ENCODE results near the gene PRG3. TPM values are rescaled to one million over a fixed set of nuclear protein-coding genes. Genes with fewer than 3 reads are reported as not detected.

Gene PRG3
- total and polyA plus RNA-seq, 8 donors = 0.43 to 1.0 (median 0.76) TPM; not detected in 2

DNA sequence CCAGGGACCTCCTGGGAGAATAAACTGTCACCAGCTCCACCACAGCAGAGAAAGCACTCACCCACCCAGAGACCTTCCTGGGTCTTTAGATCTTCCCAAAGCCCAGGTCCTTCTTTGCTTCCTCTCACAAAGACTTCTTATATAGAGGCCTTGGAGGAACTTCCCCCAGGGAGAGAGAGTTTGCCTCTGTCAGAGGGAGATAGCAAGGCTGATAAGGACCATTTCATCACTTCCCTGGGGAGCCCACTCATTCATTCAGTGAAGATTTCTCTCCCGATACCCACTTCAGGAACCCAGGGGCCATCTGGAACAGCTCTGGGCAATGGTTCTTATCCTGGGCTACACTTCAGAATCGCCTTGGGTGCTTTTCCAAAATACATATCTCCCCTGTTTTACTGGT is 9.6 kb upstream of the PRG3 start, which contains the start of gene PRG2:
TSS of gene PRG2 (minus strand) at position 116 of the 400 bp plus-strand sequence. CDS start 706 bp downstream, outside the sequence.
- TF ChIP-seq, protein P1, sequence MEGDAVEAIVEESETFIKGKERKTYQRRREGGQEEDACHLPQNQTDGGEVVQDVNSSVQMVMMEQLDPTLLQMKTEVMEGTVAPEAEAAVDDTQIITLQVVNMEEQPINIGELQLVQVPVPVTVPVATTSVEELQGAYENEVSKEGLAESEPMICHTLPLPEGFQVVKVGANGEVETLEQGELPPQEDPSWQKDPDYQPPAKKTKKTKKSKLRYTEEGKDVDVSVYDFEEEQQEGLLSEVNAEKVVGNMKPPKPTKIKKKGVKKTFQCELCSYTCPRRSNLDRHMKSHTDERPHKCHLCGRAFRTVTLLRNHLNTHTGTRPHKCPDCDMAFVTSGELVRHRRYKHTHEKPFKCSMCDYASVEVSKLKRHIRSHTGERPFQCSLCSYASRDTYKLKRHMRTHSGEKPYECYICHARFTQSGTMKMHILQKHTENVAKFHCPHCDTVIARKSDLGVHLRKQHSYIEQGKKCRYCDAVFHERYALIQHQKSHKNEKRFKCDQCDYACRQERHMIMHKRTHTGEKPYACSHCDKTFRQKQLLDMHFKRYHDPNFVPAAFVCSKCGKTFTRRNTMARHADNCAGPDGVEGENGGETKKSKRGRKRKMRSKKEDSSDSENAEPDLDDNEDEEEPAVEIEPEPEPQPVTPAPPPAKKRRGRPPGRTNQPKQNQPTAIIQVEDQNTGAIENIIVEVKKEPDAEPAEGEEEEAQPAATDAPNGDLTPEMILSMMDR (IDR thresholded peaks at IDR 0.05) = no peak
- no peaks in the 10 kb centered on the region for H3K4me1 ChIP-seq
- H3K36me3 ChIP-seq = no peaks in the 10 kb centered on the region
- ATAC-seq (no peak), DNase-seq (no peak)
- no peaks in the 10 kb centered on the region for H3K9me3 ChIP-seq
- intact Hi-C loops (cut with DNase I) = no loop called here
- no peak within 1 kb of the TSS for H3K4me3 ChIP-seq
- H3K27ac ChIP-seq = no peak within 1 kb of the TSS
- H3K27me3 ChIP-seq = no peaks in the 10 kb centered on the region

DNA sequence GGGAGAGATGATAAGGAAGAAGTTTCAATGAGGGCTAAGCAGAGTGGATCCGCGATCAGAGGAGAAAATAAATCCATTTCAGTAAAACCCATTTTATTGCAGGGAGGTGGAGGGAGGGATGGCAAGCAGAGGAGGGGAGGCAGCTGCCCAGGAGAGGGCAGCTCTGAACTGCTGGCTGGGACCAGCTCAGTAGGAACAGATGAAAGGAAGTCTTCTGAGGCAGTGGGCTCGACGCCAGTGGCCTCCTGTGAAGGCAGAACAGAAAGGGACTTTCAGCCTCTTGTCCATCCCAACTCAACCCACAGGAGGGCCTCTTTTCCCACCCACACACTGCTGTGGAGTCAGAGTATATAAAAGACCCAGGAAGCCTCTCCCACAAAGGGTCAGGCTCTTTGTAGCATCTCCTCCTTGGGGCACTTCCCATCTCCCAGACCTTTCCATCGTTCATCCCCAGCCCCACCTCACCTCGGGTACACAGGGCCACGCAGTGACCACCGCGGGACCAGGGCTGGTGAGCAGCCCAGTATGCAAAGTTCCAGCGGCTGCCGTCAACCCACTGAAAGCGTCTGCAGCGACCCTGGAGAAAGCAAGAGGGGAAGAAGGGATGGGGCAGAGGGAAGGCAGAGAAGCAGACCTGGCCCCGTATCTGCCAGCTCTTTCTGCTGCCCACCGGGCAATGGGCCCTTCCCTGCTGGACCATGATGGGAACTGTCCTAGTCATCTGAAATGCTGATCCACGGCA is 6.5 kb upstream of the PRG3 start:
- no peak overlapping the region for H3K4me3 ChIP-seq
- no peaks in the 10 kb centered on the region for H3K4me1 ChIP-seq
- no peaks in the 10 kb centered on the region for H3K36me3 ChIP-seq
- ATAC-seq = peak; percentile 22
- H3K27ac ChIP-seq = no peak overlapping the region
- TF ChIP-seq, protein P1 (IDR thresholded peaks at IDR 0.05) = no peak
- intact Hi-C loops (cut with DNase I) = no loop called here
- no peaks in the 10 kb centered on the region for H3K9me3 ChIP-seq
- H3K27me3 ChIP-seq = no peaks in the 10 kb centered on the region
- DNase-seq = no peak

DNA sequence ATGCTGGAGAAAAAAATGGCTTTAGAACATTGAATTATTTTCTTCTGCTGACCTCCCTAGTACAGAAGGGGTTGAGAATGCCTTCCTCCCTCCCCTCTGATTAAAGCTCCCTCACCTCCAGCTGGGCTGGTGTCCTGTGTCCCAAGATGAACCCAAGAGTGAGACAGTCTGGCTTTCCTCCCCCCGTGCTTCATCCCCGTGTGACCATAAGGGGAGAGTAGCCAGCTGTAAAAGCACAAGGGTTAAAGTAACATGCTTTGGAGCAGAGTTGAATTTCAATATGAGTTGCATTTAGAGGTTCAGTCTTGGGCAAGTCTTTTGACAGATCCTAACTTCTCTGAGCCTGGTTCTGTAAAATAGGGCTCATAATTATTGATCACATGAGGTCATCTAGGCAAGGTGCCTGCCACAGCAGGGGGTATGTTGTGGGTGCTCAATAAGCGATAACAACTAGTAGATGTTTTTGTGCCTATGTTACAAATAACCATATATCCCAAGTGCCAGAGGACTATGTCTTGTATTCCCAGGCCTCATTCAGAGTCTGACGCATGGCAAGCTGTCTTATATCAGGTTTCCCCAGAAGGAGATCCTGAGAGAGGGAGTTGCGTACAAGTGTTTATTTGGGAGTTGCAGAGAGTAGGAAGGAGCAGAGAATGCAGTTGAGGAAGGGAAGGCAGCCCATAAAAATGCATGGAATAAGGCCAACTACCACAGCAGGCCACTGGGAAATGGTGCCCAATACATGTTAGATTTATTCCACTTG is 5.4 kb upstream of the PRG3 start:
- no peaks in the 10 kb centered on the region for H3K27me3 ChIP-seq
- no peak overlapping the region for H3K4me3 ChIP-seq
- ATAC-seq = no peak
- TF ChIP-seq, protein P1 (IDR thresholded peaks at IDR 0.05) = no peak
- no peak for DNase-seq
- H3K9me3 ChIP-seq = no peaks in the 10 kb centered on the region
- no peak overlapping the region for H3K27ac ChIP-seq
- no peaks in the 10 kb centered on the region for H3K36me3 ChIP-seq
- H3K4me1 ChIP-seq = no peaks in the 10 kb centered on the region
- intact Hi-C loops (cut with DNase I) = no loop called here

DNA sequence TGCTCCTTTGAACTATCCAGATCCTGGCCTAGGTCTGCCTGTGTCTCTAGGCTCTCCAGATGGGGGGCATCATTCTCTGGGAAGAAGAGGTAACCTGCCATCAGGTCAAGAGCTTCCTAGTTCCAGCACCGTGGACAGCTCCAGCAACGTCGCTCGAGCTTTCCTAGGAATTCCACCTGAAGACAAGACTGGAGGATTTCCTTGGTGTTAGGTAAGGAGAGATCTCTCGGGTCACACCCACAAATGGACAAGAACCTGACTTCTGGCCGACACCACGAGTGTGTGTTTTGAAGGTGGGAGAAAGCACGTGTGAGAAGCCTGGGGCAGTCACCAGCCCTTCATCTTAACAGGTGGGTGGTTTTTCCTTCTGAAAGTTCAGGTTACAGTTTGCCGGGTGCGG is 1.2 kb downstream of the PRG3 start:
- no peaks in the 10 kb centered on the region for H3K36me3 ChIP-seq
- H3K9me3 ChIP-seq = no peaks in the 10 kb centered on the region
- peak; percentile 34 for ATAC-seq
- DNase-seq = no peak
- no peaks in the 10 kb centered on the region for H3K4me1 ChIP-seq
- H3K4me3 ChIP-seq = no peak overlapping the region
- H3K27me3 ChIP-seq = peaks cover 0 to 13% of the 10 kb centered on the region in 2 donors
- H3K27ac ChIP-seq = no peak overlapping the region
- intact Hi-C loops (cut with DNase I) = no loop called here
- TF ChIP-seq, protein P1 (IDR thresholded peaks at IDR 0.05) = no peak

DNA sequence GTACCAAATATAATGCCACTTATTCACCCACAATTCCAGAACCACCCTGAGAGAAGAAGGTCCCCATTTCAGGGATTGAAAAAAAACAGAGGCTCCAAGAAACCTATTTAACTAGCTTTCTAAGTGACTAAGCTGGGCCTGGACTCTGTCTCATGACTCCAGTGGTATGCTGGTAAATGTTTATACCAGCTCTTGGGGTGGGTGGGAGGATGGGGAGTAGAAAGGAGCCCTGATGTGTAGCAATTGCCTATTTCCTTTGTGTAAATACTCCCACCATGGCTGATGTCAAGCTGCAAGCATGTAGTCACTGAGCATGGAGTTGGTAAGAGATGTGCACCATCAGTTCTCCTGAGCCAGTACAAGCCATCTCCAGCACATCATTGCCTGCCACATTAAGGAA is 2.8 kb downstream of the PRG3 start:
- TF ChIP-seq, protein P1 (IDR thresholded peaks at IDR 0.05) = no peak
- Histone ChIP-seq H3K27ac (no peak overlapping the region), H3K4me3 (no peak overlapping the region), H3K4me1 (no peaks in the 10 kb centered on the region), H3K27me3 (peaks cover 0 to 13% of the 10 kb centered on the region in 2 donors), H3K9me3 (no peaks in the 10 kb centered on the region), H3K36me3 (no peaks in the 10 kb centered on the region)
- intact Hi-C loops (cut with DNase I) = no loop called here
- DNase-seq = no peak
- no peak for ATAC-seq
